HepG2 (cell line): ENCODE measurements around the gene CUL9. TPM values are rescaled to one million over a fixed set of nuclear protein-coding genes. Genes with fewer than 3 reads are reported as not detected.
A peak's percentile ranks its signal among the peaks of the same experiment; 100 is the strongest.

Source experiments
- CCAR2 ChIP-seq: fragments of 200-400 bp; formaldehyde crosslinking; optimal IDR thresholded peaks from 2 replicates; pipeline ENCODE3; 2018; ENCODE audit warnings: low read depth, mild to moderate bottlenecking, low read length, moderate library complexity
- CHD4 ChIP-seq: fragments of 200-600 bp; sonication (generic); IDR thresholded peaks from 2 replicates; pipeline ENCODE4 v1.7.0; 2017; ENCODE audit warnings: mild to moderate bottlenecking, low read length, borderline replicate concordance
- ETV5 ChIP-seq: IDR thresholded peaks from 2 replicates; pipeline ENCODE4 v1.6.1; 2018; ENCODE audit warnings: missing biosample characterization, missing genetic modification reagents, inconsistent platforms, borderline replicate concordance
- FOXC1 ChIP-seq: sonication (generic); formaldehyde crosslinking; IDR thresholded peaks from 2 replicates; pipeline ENCODE4 v1.8.0; 2022; ENCODE audit warnings: mild to moderate bottlenecking, missing genetic modification reagents, borderline replicate concordance
- MAFG ChIP-seq: sonication (generic); formaldehyde crosslinking; IDR thresholded peaks from 2 replicates; pipeline ENCODE4 v1.5.1; 2020; ENCODE audit warnings: mild to moderate bottlenecking, missing genetic modification reagents
- RERE ChIP-seq: IDR thresholded peaks from 2 replicates; pipeline ENCODE4 v1.6.1; 2016; ENCODE audit warnings: low read depth, missing genetic modification reagents, missing compliant biosample characterization
- SALL1 ChIP-seq: sonication (generic); formaldehyde crosslinking; IDR thresholded peaks from 2 replicates; pipeline ENCODE4 v1.8.0; 2022; ENCODE audit warnings: mild to moderate bottlenecking, missing genetic modification reagents
- ZNF101 ChIP-seq: sonication (generic); formaldehyde crosslinking; IDR thresholded peaks from 2 replicates; pipeline ENCODE4 v1.4.0; 2020; ENCODE audit warnings: mild to moderate bottlenecking, low read depth, missing genetic modification reagents, borderline replicate concordance
- ZNF530 ChIP-seq: sonication (generic); formaldehyde crosslinking; IDR thresholded peaks from 2 replicates; pipeline ENCODE4 v1.5.0; 2020; ENCODE audit warnings: low read depth, mild to moderate bottlenecking, missing genetic modification reagents
- ZNF562 ChIP-seq: sonication (generic); formaldehyde crosslinking; IDR thresholded peaks from 2 replicates; pipeline ENCODE4 v1.8.0; 2022; ENCODE audit warnings: missing genetic modification reagents, borderline replicate concordance
- ZNF563 ChIP-seq: sonication (generic); formaldehyde crosslinking; IDR thresholded peaks from 2 replicates; pipeline ENCODE4 v1.8.0; 2022; ENCODE audit warnings: mild to moderate bottlenecking, moderate library complexity, missing genetic modification reagents
- ZNF616 ChIP-seq: sonication (generic); formaldehyde crosslinking; IDR thresholded peaks from 2 replicates; pipeline ENCODE4 v1.5.0; 2020; ENCODE audit warnings: low read depth, mild to moderate bottlenecking, missing genetic modification reagents
- ZSCAN21 ChIP-seq: sonication (generic); formaldehyde crosslinking; IDR thresholded peaks from 2 replicates; pipeline ENCODE4 v1.8.0; 2022; ENCODE audit warnings: mild to moderate bottlenecking, missing genetic modification reagents, moderate library complexity, borderline replicate concordance
- polyA plus RNA-seq, 8 experiments: library from polyadenylated mRNA; depleted of rRNA in 3 of 8; stranded (reverse) in 7 of 8; unstranded in 1 of 8; fragments of >200 nt; fragmentation: Illumina TruSeq in 4 of 8; extraction: Trizol in 4 of 8; gene quantifications; 2 replicates each; pipeline versions ENCODE4 v1.2.1 to v1.2.3, GENCODE V29; 2011 to 2016; ENCODE audit warnings: low read depth in 4 of 8, missing spikeins in 1 of 8, mixed read lengths in 1 of 8; ENCODE audit not compliant: insufficient read depth in 1 of 8
- total RNA-seq, 5 experiments: library from RNA; depleted of rRNA; stranded (reverse); fragments of >200 nt; fragmentation: Illumina TruSeq; extraction: Trizol; gene quantifications; 2 replicates each; pipeline ENCODE4 v1.2.3, GENCODE V29; 2016; ENCODE audit warnings: low read depth in 1 of 5
- TF ChIP-seq, protein P1 (sequence below): sonication (generic); formaldehyde crosslinking; IDR thresholded peaks from 2 replicates; pipeline ENCODE4; 2020; ENCODE audit warnings: missing genetic modification reagents, mild to moderate bottlenecking, borderline replicate concordance
- TF ChIP-seq, protein P2 (sequence below): sonication (generic); formaldehyde crosslinking; IDR thresholded peaks from 2 replicates; pipeline ENCODE4 v1.4.0; 2020; ENCODE audit warnings: low read depth, missing genetic modification reagents

The CUL9 gene
- total and polyA plus RNA-seq, 2 of the 13 experiments (the other 11 are each of a cell fraction or from before 2014, with no cell fraction given), result 11.4 to 13.7 TPM

DNA sequence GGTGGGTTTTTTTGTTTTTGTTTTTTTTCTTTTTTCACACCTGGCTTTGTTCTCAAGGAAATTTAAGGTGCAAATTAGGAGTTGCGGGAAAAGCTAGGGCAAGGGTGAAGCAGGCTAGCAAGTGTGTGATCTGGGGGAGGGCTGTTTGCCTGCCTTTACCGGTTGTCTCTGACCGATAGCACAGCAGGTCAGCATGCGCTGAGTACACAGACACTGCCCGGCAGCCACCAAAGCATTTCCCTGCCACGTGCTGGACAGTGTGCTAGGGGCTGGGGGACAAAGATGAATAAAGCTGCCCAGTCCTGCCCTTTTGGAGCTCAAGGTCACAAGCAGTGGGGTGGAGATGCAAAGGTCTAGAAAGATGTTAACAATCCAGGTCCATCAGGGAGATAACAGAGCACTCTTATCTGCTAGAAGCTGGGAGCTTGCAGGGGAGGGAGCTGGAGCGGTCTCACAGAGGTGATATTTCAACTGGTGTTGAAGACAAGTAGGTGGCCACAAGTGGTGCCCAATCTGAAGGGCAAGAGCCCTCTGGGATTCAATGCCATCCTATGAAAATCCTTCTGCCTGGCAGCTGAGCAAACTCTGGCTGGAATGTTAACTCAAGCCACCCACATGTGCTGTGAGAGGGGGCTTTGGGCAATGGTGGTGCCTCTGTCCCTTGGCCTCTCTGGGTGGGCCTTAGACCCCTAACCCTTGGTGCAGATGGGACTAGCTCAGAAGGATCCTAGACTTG lies 85.8 kb downstream of the CUL9 start (continued):
- TF ChIP-seq, protein P1, sequence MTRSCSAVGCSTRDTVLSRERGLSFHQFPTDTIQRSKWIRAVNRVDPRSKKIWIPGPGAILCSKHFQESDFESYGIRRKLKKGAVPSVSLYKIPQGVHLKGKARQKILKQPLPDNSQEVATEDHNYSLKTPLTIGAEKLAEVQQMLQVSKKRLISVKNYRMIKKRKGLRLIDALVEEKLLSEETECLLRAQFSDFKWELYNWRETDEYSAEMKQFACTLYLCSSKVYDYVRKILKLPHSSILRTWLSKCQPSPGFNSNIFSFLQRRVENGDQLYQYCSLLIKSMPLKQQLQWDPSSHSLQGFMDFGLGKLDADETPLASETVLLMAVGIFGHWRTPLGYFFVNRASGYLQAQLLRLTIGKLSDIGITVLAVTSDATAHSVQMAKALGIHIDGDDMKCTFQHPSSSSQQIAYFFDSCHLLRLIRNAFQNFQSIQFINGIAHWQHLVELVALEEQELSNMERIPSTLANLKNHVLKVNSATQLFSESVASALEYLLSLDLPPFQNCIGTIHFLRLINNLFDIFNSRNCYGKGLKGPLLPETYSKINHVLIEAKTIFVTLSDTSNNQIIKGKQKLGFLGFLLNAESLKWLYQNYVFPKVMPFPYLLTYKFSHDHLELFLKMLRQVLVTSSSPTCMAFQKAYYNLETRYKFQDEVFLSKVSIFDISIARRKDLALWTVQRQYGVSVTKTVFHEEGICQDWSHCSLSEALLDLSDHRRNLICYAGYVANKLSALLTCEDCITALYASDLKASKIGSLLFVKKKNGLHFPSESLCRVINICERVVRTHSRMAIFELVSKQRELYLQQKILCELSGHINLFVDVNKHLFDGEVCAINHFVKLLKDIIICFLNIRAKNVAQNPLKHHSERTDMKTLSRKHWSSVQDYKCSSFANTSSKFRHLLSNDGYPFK (CRISPR knock-in tag), result peak; percentile 89
- peak; percentile 100 for TF ChIP-seq SALL1 (CRISPR knock-in tag)
- no peak for TF ChIP-seq CHD4
- peak; percentile 98 for TF ChIP-seq ZSCAN21 (CRISPR knock-in tag)
- TF ChIP-seq ZNF562 (CRISPR knock-in tag), result no peak
- TF ChIP-seq, protein P2, sequence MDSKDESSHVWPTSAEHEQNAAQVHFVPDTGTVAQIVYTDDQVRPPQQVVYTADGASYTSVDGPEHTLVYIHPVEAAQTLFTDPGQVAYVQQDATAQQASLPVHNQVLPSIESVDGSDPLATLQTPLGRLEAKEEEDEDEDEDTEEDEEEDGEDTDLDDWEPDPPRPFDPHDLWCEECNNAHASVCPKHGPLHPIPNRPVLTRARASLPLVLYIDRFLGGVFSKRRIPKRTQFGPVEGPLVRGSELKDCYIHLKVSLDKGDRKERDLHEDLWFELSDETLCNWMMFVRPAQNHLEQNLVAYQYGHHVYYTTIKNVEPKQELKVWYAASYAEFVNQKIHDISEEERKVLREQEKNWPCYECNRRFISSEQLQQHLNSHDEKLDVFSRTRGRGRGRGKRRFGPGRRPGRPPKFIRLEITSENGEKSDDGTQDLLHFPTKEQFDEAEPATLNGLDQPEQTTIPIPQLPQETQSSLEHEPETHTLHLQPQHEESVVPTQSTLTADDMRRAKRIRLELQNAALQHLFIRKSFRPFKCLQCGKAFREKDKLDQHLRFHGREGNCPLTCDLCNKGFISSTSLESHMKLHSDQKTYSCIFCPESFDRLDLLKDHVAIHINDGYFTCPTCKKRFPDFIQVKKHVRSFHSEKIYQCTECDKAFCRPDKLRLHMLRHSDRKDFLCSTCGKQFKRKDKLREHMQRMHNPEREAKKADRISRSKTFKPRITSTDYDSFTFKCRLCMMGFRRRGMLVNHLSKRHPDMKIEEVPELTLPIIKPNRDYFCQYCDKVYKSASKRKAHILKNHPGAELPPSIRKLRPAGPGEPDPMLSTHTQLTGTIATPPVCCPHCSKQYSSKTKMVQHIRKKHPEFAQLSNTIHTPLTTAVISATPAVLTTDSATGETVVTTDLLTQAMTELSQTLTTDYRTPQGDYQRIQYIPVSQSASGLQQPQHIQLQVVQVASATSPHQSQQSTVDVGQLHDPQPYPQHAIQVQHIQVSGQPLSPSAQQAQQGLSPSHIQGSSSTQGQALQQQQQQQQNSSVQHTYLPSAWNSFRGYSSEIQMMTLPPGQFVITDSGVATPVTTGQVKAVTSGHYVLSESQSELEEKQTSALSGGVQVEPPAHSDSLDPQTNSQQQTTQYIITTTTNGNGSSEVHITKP (CRISPR knock-in tag), result peak; percentile 94
- 0 out of 2 replicates have a peak, but pooled peaks have one; percentile 91 for TF ChIP-seq ZNF101
- TF ChIP-seq ETV5 (CRISPR knock-in tag), result peak; percentile 96
- no peak for TF ChIP-seq ZNF530 (CRISPR knock-in tag)
- no peak for TF ChIP-seq MAFG (CRISPR knock-in tag)
- TF ChIP-seq RERE, result peak; percentile 100
- TF ChIP-seq FOXC1 (CRISPR knock-in tag), result peak; percentile 100; the same call in 1 of the 2 replicates
- peak; percentile 98 for TF ChIP-seq ZNF563
- peak; percentile 85 for TF ChIP-seq CCAR2
- peak; percentile 94 for TF ChIP-seq ZNF616 (CRISPR knock-in tag)
